ENCODE measurements around the gene ARFGAP1. TPM values are rescaled to one million over a fixed set of nuclear protein-coding genes. Genes with fewer than 3 reads are reported as not detected.

ARFGAP1 gene
- total and polyA plus RNA-seq, 2 of the 4 experiments (the other 2 are of a cell fraction), result 59.1 to 194 TPM

- Histone ChIP-seq H3K14ac (replicated peaks; ENCODE audit: low read depth, low read length) (no peak overlapping the region), H4K5ac (ENCODE audit: low read depth, low read length) (no peak overlapping the region), H3K4me3 (ENCODE audit: insufficient read depth, low read depth, low read length) (no peak overlapping the region), H3K23ac (ENCODE audit: low read depth, low read length) (no peak overlapping the region), H4K91ac (ENCODE audit: insufficient read depth, low read depth, low read length) (no peak overlapping the region), H3K27ac (ENCODE audit: insufficient read depth, low read length) (no peak overlapping the region), H3K4me2 (ENCODE audit: low read depth, low read length) (no peak overlapping the region), H2BK5ac (ENCODE audit: low read depth, low read length, poor library complexity, severe bottlenecking) (no peak overlapping the region), H3K27me3 (ENCODE audit: control insufficient read depth, insufficient read depth, low read length) (peaks cover 22% of the 10 kb centered on the region; the same call in 1 of the 2 replicates), H3K9me1 (ENCODE audit: insufficient read depth, low read length) (no peaks in the 10 kb centered on the region), H4K20me1 (ENCODE audit: insufficient read depth, low read length) (no peaks in the 10 kb centered on the region), H3K36me3 (ENCODE audit: control insufficient read depth, insufficient read depth, low read length) (no peaks in the 10 kb centered on the region), H2BK120ac (ENCODE audit: low read depth, low read length) (no peak overlapping the region), H3K4me1 (ENCODE audit: control insufficient read depth, insufficient read depth, low read length) (peaks cover 2% of the 10 kb centered on the region; the same call in 1 of the 2 replicates), H2BK15ac (ENCODE audit: low read depth, low read length) (no peak overlapping the region), H3K18ac (ENCODE audit: low read depth, low read length) (no peak overlapping the region), H3K9me3 (ENCODE audit: control insufficient read depth, insufficient read depth, low read length) (no peaks in the 10 kb centered on the region), H3K79me1 (ENCODE audit: low read depth in 1 of 2, low read length in 2 of 2) (no peaks in the 10 kb centered on the region), H4K8ac (ENCODE audit: low read depth in 2 of 2, low read length in 2 of 2) (no peak overlapping the region), H3K56ac (ENCODE audit: extremely low read depth, insufficient read depth, low read length) (no peak overlapping the region), H2AK9ac (replicated peaks; ENCODE audit: low read depth, low read length, poor library complexity) (no peak overlapping the region), H3K4ac (ENCODE audit: low read depth, low read length) (no peak overlapping the region), H2AFZ (replicated peaks; ENCODE audit: low read length, poor library complexity) (no peak overlapping the region), H3K9ac (ENCODE audit: low read depth, low read length) (no peak overlapping the region), H2BK20ac (ENCODE audit: low read depth, low read length) (no peak overlapping the region), H2AK5ac (ENCODE audit: low read depth, low read length) (no peak overlapping the region)
- intact Hi-C loops (cut with micrococcal nuclease) (no loop called here), dilution Hi-C loops (cut with HindIII; ENCODE audit: low sequenced_read_pairs, unreplicated experiment) (no loop called here), in situ Hi-C loops (cut with MboI; ENCODE audit: low sequenced_read_pairs) (no loop called here)
- TF ChIP-seq CEBPB (IDR thresholded peaks at IDR 0.05; ENCODE audit: low read depth, low read length) (no peak), CTCF (conservative IDR thresholded peaks at IDR 0.05; ENCODE audit: low read depth, low read length) (no peak), USF2 (IDR thresholded peaks at IDR 0.05; ENCODE audit: low read depth, low read length) (no peak), MXI1 (IDR thresholded peaks at IDR 0.05; ENCODE audit: borderline replicate concordance, low read depth, low read length) (no peak), MAFK (IDR thresholded peaks at IDR 0.05; ENCODE audit: low read depth, low read length) (no peak), NFE2L2 (IDR thresholded peaks at IDR 0.05; ENCODE audit: low read depth, low read length) (no peak), FOS (IDR thresholded peaks at IDR 0.05; ENCODE audit: low read depth, low read length) (no peak), RCOR1 (IDR thresholded peaks at IDR 0.05; ENCODE audit: insufficient replicate concordance, low read length) (no peak), POLR2A (IDR thresholded peaks at IDR 0.05; ENCODE audit: low read depth, low read length) (no peak), MAZ (IDR thresholded peaks at IDR 0.05; ENCODE audit: borderline replicate concordance, low read depth, low read length) (no peak), CHD1 (IDR thresholded peaks at IDR 0.05; ENCODE audit: low read depth, low read length) (no peak), RAD21 (IDR thresholded peaks at IDR 0.05; ENCODE audit: low read length) (no peak), BHLHE40 (IDR thresholded peaks at IDR 0.05; ENCODE audit: low read depth, low read length) (no peak), RFX5 (IDR thresholded peaks at IDR 0.05; ENCODE audit: low read depth, low read length) (no peak)
- CTCF ChIA-PET, result no interaction called here
- BruUV-seq (replicated peaks), result no TSS peak
- WGBS, 2 experiments (ENCODE audit: extremely low coverage in 2 of 2, insufficient read length in 1 of 2), result 57% methylated on average over 2 of the region's 11 CpGs; no CpG with 5 or more reads in 1 of the 2 experiments
- no peak for DNase-seq
- no peak for ATAC-seq (ENCODE audit: low read depth)
- POLR2A ChIA-PET (ENCODE audit: unreplicated experiment), result no interaction called here
Observed at GRCh38 chr20:63240004-63240403, 32.6 kb upstream of the ARFGAP1 start.
